GM18519 (cell line): Measurements from ENCODE around the gene BRD1.
"Not testable (repeated sequence)": the region's sequence is repeated elsewhere in the genome, so short reads cannot be mapped to it uniquely, and the experiment has no call there.

Experiments
- ATAC-seq: cut with Tn5 transposase; IDR thresholded peaks from one replicate; pipeline ENCODE4 v1.9.1; 2021; ENCODE audit warnings: mild to moderate bottlenecking, moderate library complexity; ENCODE audit not compliant: unreplicated experiment, low FRiP score

The BRD1 gene

GRCh38 chr22:49853981-49854831 is 26.5 kb upstream of the BRD1 start:
- ATAC-seq, result peak; percentile 17

GRCh38 chr22:49852898-49853894 is 25.5 kb upstream of the BRD1 start, which contains the start of gene ZBED4:
ZBED4 (plus strand) TSS chr22:49853844; CDS start chr22:49883663, 29,819 bp downstream.
- ATAC-seq, result peak; percentile 69

GRCh38 chr22:49852568-49852897 is 24.9 kb upstream of the BRD1 start:
- ATAC-seq, result not testable (repeated sequence)

GRCh38 chr22:49850959-49851802 is 23.5 kb upstream of the BRD1 start:
- ATAC-seq, result no peak

GRCh38 chr22:49850021-49850911 is 22.6 kb upstream of the BRD1 start:
- ATAC-seq, result no peak

- no peak for ATAC-seq
Measured at GRCh38 chr22:49849161-49850020, 21.7 kb upstream of the BRD1 start.

GRCh38 chr22:49848690-49849160 is 21.1 kb upstream of the BRD1 start:
- ATAC-seq, result no peak

GRCh38 chr22:49847751-49848689 is 20.3 kb upstream of the BRD1 start:
- no peak for ATAC-seq

GRCh38 chr22:49845666-49846459 is 18.2 kb upstream of the BRD1 start:
- ATAC-seq, result no peak

- no peak for ATAC-seq
Measured at GRCh38 chr22:49845241-49845640, 17.6 kb upstream of the BRD1 start.

- ATAC-seq, result no peak
Measured at GRCh38 chr22:49838771-49839717, 11.4 kb upstream of the BRD1 start.

GRCh38 chr22:49833340-49834007 is 5.8 kb upstream of the BRD1 start:
- no peak for ATAC-seq

- no peak for ATAC-seq
Measured at GRCh38 chr22:49829044-49829853, 1.6 kb upstream of the BRD1 start.

- no peak for ATAC-seq
Measured at GRCh38 chr22:49828599-49828965, 909 bp upstream of the BRD1 start.
